DMS79 (cell line): Measurements from ENCODE around the gene TPPP.
A peak's percentile ranks its signal among the peaks of the same experiment; 100 is the strongest.
"Not testable (repeated sequence)": the region's sequence is repeated elsewhere in the genome, so short reads cannot be mapped to it uniquely, and the experiment has no call there.

ENCODE experiments used
- DNase-seq: peaks from one replicate; lab custom pipeline; 2025; lab: John Stamatoyannopoulos, UW

Gene TPPP

DNA sequence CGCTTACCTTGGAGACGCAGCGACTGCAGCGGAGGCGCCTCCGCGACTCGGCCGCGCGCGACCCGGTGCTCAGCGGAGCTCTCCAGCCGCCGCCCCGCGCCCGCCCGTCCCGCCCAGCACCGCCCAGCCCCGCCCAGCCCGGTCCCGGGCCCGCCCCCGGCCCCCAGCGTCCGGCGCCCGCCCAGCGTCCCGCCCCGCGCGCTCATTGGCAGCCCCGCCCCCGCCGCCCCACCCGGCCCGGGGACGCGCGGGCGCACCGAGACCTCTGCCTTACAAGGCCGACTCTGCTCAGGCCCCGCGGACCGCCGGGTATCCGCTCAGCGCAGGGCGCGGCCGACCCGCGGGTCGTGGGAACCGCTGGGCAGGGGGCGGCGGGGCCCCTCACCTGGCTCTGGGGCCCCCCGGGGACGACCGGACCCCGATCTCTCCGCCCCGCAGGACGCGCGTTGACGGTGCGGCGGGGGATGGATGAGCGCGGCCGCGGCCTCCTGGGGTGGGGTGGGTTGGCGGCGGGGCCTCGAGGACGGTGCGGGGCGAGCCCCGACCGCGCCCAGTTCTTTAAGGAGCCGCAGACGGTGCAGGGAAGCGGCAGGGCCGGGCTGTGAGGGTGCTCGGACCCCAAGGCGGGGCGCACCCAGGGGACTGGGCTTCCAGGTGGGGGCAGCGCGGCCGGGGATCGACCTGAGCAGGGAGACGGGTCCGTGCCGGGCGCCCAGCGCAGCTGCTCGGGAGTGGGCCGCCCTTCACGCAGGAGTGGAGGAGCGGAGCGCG, at the start of gene TPPP:
Gene TPPP, minus strand, starts transcription at position 82 of the 771 bp plus-strand sequence. CDS start 15,292 bp downstream, outside the sequence.
- DNase-seq: peak; percentile 19

DNA sequence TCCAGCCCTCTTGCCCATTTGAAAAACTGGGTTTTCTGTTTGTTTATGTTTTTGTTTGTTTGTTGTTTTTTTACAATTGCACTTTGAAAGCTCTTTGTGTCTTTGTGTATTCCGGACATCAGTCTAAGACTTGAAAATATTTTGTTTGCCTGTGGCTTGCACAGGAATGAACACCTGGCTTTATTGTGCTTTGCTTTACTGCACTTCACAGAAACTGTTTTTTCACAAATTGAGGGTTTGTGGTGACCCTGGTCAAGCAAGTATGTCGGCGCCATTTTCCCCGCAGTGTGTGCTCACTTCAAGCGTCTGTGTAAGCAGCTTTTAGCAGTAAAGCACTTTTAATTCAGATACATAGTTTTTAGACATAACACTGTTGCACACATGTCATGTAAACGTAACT, 49.1 kb upstream of the TPPP start:
- DNase-seq: not testable (repeated sequence)

- DNase-seq: not testable (repeated sequence)
These were observed 41.0 kb upstream of the TPPP start for GRCh38 chr5:734145-734544.

- DNase-seq: not testable (repeated sequence)
These were observed 39.8 kb upstream of the TPPP start for GRCh38 chr5:732754-733454.

DNA sequence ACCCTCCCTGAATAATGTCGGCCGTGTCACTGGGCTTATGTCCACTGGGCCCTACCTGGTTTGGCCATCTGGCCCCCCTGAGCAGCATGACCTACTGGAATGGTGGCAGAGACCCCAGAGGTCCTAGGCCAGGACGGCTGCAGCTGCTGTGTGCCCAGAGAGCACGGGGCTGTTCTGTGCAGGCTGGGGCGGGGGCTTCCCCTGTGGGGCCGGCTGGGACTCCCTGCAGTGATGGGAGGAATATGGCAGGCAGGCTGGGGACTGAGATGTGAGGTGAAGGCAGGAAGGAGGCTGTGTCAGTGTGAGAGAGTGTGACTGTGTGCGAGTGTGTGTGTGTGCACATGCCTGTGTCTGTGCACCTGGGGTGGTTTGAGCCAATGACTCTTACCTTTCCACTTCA, 36.1 kb upstream of the TPPP start:
- not testable (repeated sequence) for DNase-seq

DNA sequence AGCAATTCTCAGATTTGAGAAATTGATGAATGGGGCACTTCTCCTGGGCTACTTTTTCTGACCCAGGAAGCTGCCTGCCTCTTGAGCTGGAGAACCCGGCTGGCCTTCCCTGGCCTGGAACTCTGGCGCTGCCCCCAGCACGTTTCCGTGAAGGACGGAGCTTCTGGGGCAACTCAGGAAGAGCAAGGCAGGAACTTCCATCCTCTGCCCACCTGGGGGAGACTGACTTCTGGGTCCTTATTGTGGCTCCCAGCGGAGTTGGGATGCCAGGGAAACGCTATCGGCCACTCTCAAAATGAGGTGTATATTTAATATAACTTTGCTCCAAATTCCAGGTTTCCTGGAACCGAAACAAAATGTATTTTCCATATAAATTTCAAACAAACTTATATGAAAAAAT, 33.9 kb upstream of the TPPP start:
- not testable (repeated sequence) for DNase-seq

- not testable (repeated sequence) for DNase-seq
These were observed 30.7 kb upstream of the TPPP start for GRCh38 chr5:723865-724264.

- DNase-seq: not testable (repeated sequence)
These were observed 30.2 kb upstream of the TPPP start for GRCh38 chr5:723309-723708.

GRCh38 chr5:719379-719778, 26.2 kb upstream of the TPPP start:
- DNase-seq: not testable (repeated sequence)

GRCh38 chr5:717143-717542, 24.0 kb upstream of the TPPP start:
- DNase-seq: no peak

DNA sequence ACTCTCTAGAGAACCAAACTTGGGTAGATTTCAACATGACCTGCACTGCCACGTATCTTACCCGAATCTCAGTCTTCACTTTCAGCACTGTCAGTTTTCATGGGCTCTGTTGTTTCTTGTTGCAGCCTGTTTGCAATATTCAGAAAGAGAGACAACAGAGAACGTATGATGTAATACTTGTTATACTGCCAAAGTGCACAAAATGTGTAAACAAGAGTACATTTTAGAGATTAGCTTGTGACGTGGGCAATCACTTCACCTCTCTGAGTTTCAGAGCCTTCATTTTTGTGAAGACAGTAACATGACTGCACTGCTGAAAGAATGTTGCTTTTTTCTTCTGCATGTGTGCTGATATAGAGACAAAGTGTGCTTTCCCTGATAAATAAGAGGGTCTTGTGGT, 23.6 kb upstream of the TPPP start:
- not testable (repeated sequence) for DNase-seq

GRCh38 chr5:715636-716035, 22.5 kb upstream of the TPPP start:
- DNase-seq: not testable (repeated sequence)

GRCh38 chr5:714215-715118, 21.3 kb upstream of the TPPP start:
- DNase-seq: not testable (repeated sequence)

DNA sequence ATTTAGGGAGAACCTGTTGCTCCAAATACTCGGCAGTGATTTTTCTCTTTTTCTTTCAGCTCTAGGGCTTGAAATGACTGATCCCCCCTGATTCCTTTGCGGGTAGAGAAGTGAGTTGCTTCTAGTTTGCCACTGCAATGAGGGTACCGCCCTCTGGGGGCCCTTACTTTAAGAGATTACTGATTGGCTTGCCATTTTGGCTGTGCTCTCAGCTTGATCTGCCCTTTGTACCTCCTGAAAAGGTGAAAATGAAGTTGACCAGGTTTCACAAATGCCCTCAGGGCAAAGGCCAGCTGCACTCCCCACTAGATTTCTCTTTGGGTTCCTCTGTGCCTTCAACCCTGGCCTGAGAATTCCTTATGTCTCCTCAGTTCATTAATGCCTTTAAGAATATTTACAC, 20.5 kb upstream of the TPPP start:
- not testable (repeated sequence) for DNase-seq

- DNase-seq: not testable (repeated sequence)
These were observed 15.8 kb upstream of the TPPP start for GRCh38 chr5:708848-709517.

DNA sequence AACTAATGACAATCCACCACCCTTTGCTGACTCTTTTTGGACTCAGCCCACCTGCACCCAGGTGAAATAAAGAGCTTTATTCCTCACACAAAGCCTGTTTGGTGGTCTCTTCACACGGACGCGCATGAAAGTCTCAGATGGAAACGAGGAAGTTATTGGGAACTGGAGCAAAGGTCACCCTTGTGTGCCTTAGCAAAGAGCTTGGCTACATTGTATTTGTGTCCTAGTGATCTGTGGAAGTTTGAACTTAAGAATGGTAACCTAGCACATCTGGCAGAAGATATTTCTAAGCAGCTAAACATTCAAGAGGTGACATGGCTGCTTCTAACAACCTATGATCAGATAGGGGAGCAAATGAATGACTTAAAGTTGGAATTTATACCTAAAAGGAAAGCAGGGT, 15.2 kb upstream of the TPPP start:
- not testable (repeated sequence) for DNase-seq

GRCh38 chr5:706127-706526, 13.0 kb upstream of the TPPP start:
- not testable (repeated sequence) for DNase-seq

GRCh38 chr5:696753-697702, 3.9 kb upstream of the TPPP start:
- not testable (repeated sequence) for DNase-seq

GRCh38 chr5:696191-696590, 3.0 kb upstream of the TPPP start:
- DNase-seq: not testable (repeated sequence)

GRCh38 chr5:695475-695874, 2.3 kb upstream of the TPPP start:
- not testable (repeated sequence) for DNase-seq
